HCT116 (cell line): ENCODE data around the gene THRB.

Experiments
- CEBPB ChIP-seq: IDR thresholded peaks from 2 replicates; pipeline ENCODE4 v1.6.1; 2012; ENCODE audit warnings: low read depth
- EZH2 ChIP-seq: fragments of 200-600 bp; sonication (generic); IDR thresholded peaks from 2 replicates; pipeline ENCODE4 v1.6.1; 2017; ENCODE audit warnings: antibody characterized with exemption, mixed run types
- FOSL1 ChIP-seq: IDR thresholded peaks from 2 replicates; pipeline ENCODE4 v1.6.1; 2012; ENCODE audit warnings: low read depth
- JUND ChIP-seq: IDR thresholded peaks from 2 replicates; pipeline ENCODE4 v1.6.1; 2012
- POLR2A ChIP-seq: IDR thresholded peaks from 2 replicates; pipeline ENCODE4 v1.7.0; 2011; ENCODE audit warnings: borderline replicate concordance; ENCODE audit not compliant: insufficient read depth, insufficient read length; ENCODE audit errors: extremely low read depth
- POLR2AphosphoS5 ChIP-seq: IDR thresholded peaks from 2 replicates; pipeline ENCODE4 v1.6.1; 2011; ENCODE audit warnings: mild to moderate bottlenecking, low read depth, low read length, moderate library complexity
- RAD21 ChIP-seq: IDR thresholded peaks from 2 replicates; pipeline ENCODE4 v1.6.1; 2012; ENCODE audit warnings: low read depth, mild to moderate bottlenecking
- SRF ChIP-seq: IDR thresholded peaks from 2 replicates; pipeline ENCODE4 v1.6.1; 2012; ENCODE audit warnings: low read depth
- ZNF274 ChIP-seq: fragments of 200-500 bp; sonication (Bioruptor generic); IDR thresholded peaks from 2 replicates; pipeline ENCODE4 v1.6.1; 2014; ENCODE audit warnings: mild to moderate bottlenecking, low read depth, low read length, inconsistent platforms
- TF ChIP-seq, protein P1 (sequence below), 3 experiments: fragments of 200-600 bp in 1 of 3; sonication (generic) in 1 of 3; IDR thresholded peaks in 2 of 3; conservative IDR thresholded peaks in 1 of 3; 2 replicates each; pipeline ENCODE4 v1.5.1; 2012 to 2017; ENCODE audit warnings: low read depth in 2 of 3, low read length in 2 of 3, antibody characterized with exemption in 1 of 3, borderline replicate concordance in 1 of 3, control low read depth in 1 of 3, mild to moderate bottlenecking in 1 of 3, mixed read lengths in 1 of 3, mixed run types in 1 of 3, moderate library complexity in 1 of 3; ENCODE audit not compliant: insufficient read depth in 1 of 3
- TF ChIP-seq, protein P2 (sequence below): IDR thresholded peaks from 2 replicates; pipeline ENCODE4 v1.6.1; 2011; ENCODE audit warnings: mild to moderate bottlenecking, low read length, moderate library complexity; ENCODE audit not compliant: insufficient replicate concordance; ENCODE audit errors: extremely low read depth
- TF ChIP-seq, protein P3 (sequence below): IDR thresholded peaks from 2 replicates; pipeline ENCODE4 v1.6.1; 2012

DNA sequence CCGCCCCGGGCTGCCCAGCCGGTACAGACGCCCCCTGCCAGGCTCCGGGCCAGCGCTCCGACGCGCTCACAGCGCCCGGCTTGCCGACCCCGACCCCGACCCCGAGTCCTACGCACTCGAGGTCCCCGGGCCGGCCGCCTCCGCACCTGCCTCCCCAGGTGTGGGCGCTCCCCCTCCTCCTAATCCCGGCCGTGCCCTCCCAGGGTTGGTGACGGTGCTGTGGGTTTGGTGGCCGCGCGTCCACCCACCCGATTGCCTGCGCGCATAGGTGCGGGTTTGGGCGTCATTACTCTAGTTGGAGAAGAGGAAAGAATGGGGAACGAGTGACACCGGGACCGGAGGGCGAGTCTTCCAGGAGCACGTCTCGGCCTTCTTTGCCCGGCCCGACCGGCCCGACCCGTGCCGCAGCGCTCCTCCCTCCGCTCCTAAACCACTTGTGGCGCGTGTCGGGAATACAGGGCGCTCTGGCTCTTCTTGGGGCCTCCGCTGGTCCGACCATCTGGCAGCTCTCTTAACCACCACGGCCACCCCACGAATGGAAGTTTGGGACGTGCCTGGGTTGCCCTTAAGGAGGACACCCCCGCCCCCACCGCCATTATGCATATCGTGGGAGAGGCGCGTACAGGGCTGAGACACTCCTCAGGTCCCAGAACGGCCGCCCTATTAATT, 810 bp upstream of the THRB start:
- no peak for TF ChIP-seq CEBPB
- TF ChIP-seq JUND, result no peak
- TF ChIP-seq POLR2AphosphoS5, result peak; percentile 85
- TF ChIP-seq, protein P1, sequence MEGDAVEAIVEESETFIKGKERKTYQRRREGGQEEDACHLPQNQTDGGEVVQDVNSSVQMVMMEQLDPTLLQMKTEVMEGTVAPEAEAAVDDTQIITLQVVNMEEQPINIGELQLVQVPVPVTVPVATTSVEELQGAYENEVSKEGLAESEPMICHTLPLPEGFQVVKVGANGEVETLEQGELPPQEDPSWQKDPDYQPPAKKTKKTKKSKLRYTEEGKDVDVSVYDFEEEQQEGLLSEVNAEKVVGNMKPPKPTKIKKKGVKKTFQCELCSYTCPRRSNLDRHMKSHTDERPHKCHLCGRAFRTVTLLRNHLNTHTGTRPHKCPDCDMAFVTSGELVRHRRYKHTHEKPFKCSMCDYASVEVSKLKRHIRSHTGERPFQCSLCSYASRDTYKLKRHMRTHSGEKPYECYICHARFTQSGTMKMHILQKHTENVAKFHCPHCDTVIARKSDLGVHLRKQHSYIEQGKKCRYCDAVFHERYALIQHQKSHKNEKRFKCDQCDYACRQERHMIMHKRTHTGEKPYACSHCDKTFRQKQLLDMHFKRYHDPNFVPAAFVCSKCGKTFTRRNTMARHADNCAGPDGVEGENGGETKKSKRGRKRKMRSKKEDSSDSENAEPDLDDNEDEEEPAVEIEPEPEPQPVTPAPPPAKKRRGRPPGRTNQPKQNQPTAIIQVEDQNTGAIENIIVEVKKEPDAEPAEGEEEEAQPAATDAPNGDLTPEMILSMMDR (IDR thresholded peaks at IDR 0.05 in 2 of 3, conservative IDR thresholded peaks at IDR 0.05 in 1 of 3; ENCODE audit: borderline replicate concordance in 1 of 3, insufficient read depth in 1 of 3, low read depth in 2 of 3, low read length in 2 of 3), result peak in 1 of 3 experiments; percentile 21; a peak in 2 of 6 replicates
- TF ChIP-seq EZH2, result no peak
- no peak for TF ChIP-seq ZNF274
- TF ChIP-seq FOSL1, result no peak
- TF ChIP-seq RAD21, result no peak
- TF ChIP-seq SRF, result no peak
- TF ChIP-seq, protein P2, sequence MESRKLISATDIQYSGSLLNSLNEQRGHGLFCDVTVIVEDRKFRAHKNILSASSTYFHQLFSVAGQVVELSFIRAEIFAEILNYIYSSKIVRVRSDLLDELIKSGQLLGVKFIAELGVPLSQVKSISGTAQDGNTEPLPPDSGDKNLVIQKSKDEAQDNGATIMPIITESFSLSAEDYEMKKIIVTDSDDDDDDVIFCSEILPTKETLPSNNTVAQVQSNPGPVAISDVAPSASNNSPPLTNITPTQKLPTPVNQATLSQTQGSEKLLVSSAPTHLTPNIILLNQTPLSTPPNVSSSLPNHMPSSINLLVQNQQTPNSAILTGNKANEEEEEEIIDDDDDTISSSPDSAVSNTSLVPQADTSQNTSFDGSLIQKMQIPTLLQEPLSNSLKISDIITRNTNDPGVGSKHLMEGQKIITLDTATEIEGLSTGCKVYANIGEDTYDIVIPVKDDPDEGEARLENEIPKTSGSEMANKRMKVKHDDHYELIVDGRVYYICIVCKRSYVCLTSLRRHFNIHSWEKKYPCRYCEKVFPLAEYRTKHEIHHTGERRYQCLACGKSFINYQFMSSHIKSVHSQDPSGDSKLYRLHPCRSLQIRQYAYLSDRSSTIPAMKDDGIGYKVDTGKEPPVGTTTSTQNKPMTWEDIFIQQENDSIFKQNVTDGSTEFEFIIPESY, result no peak
- TF ChIP-seq POLR2A, result peak; percentile 89
- TF ChIP-seq, protein P3, sequence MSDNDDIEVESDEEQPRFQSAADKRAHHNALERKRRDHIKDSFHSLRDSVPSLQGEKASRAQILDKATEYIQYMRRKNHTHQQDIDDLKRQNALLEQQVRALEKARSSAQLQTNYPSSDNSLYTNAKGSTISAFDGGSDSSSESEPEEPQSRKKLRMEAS, result peak; percentile 30; the same call in 1 of the 2 replicates
